ENCODE data around the gene CFH. TPM values are rescaled to one million over a fixed set of nuclear protein-coding genes. Genes with fewer than 3 reads are reported as not detected.

CFH gene
- polyA plus RNA-seq, 1 donor from 2014 or later = not detected

DNA sequence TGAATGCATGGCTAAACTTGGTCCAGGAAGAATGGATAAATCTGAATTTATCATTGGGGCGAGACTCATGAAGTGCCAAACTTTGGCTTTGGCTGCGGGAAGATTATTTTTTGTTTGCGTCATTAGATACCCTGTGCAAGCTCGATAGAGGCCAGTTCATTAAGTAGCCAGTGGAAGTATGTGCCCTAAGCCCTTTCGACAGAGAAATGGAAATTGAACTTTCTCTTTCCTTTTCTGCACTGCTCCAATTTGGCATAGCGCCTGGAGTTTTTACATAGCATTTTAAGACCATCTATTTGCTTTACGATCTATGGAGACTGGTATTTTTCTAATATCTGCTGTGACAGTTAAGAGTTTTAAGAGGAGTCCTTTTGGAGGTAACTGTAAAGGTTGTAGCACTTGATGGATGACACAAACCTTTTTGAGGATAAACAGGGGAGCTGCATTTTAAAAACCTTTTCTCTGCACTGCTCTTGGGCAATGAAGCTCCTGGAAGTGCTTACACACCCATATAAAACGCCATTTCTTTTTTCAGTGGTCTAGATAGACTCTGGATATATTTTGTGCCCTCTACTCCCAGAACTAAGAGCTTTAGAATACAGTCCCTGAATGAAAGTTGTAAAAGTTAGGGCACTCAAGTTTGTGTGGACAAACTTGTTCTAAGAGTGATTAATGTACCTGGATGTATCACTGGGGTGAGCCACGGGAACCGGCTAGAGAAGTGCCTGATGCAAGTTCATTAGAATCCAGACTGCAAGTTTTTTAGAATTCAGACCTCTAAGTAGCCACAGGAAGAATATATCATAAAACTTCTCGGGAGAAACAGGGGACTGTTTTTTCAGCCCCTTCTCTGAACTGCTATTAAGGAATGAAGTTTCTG is 81.5 kb downstream of the CFH start:
- TF ChIP-seq MXI1 (conservative IDR thresholded peaks at IDR 0.05; ENCODE audit: poor library complexity, severe bottlenecking) = no peak
- TF ChIP-seq, protein P1, sequence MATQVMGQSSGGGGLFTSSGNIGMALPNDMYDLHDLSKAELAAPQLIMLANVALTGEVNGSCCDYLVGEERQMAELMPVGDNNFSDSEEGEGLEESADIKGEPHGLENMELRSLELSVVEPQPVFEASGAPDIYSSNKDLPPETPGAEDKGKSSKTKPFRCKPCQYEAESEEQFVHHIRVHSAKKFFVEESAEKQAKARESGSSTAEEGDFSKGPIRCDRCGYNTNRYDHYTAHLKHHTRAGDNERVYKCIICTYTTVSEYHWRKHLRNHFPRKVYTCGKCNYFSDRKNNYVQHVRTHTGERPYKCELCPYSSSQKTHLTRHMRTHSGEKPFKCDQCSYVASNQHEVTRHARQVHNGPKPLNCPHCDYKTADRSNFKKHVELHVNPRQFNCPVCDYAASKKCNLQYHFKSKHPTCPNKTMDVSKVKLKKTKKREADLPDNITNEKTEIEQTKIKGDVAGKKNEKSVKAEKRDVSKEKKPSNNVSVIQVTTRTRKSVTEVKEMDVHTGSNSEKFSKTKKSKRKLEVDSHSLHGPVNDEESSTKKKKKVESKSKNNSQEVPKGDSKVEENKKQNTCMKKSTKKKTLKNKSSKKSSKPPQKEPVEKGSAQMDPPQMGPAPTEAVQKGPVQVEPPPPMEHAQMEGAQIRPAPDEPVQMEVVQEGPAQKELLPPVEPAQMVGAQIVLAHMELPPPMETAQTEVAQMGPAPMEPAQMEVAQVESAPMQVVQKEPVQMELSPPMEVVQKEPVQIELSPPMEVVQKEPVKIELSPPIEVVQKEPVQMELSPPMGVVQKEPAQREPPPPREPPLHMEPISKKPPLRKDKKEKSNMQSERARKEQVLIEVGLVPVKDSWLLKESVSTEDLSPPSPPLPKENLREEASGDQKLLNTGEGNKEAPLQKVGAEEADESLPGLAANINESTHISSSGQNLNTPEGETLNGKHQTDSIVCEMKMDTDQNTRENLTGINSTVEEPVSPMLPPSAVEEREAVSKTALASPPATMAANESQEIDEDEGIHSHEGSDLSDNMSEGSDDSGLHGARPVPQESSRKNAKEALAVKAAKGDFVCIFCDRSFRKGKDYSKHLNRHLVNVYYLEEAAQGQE (IDR thresholded peaks at IDR 0.05; ENCODE audit: borderline replicate concordance) = no peak
- TF ChIP-seq EZH2 (IDR thresholded peaks at IDR 0.05; ENCODE audit: borderline replicate concordance, insufficient read depth, low read length, poor library complexity, severe bottlenecking) = no peak
- TF ChIP-seq POLR2AphosphoS5 (IDR thresholded peaks at IDR 0.05) = no peak
- TF ChIP-seq RAD21 (conservative IDR thresholded peaks at IDR 0.05) = no peak
- no peak for TF ChIP-seq TAF1 (IDR thresholded peaks at IDR 0.05; ENCODE audit: low read depth)
- TF ChIP-seq SMC3 (conservative IDR thresholded peaks at IDR 0.05; ENCODE audit: poor library complexity) = no peak
- TF ChIP-seq EP300 (conservative IDR thresholded peaks at IDR 0.05; ENCODE audit: poor library complexity, severe bottlenecking) = no peak
- TF ChIP-seq, protein P2, sequence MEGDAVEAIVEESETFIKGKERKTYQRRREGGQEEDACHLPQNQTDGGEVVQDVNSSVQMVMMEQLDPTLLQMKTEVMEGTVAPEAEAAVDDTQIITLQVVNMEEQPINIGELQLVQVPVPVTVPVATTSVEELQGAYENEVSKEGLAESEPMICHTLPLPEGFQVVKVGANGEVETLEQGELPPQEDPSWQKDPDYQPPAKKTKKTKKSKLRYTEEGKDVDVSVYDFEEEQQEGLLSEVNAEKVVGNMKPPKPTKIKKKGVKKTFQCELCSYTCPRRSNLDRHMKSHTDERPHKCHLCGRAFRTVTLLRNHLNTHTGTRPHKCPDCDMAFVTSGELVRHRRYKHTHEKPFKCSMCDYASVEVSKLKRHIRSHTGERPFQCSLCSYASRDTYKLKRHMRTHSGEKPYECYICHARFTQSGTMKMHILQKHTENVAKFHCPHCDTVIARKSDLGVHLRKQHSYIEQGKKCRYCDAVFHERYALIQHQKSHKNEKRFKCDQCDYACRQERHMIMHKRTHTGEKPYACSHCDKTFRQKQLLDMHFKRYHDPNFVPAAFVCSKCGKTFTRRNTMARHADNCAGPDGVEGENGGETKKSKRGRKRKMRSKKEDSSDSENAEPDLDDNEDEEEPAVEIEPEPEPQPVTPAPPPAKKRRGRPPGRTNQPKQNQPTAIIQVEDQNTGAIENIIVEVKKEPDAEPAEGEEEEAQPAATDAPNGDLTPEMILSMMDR (IDR thresholded peaks at IDR 0.05; ENCODE audit: poor library complexity, severe bottlenecking) = no peak
- Histone ChIP-seq H3K79me2 (replicated peaks; ENCODE audit: insufficient read depth, low read length) (no peaks in the 10 kb centered on the region), H3K9me2 (ENCODE audit: insufficient read depth, low read length) (no peaks in the 10 kb centered on the region), H3K27me3 (ENCODE audit: insufficient read depth, low read depth, low read length) (no peaks in the 10 kb centered on the region), H2AFZ (ENCODE audit: low read depth, low read length) (no peak overlapping the region), H4K20me1 (ENCODE audit: insufficient read depth) (no peaks in the 10 kb centered on the region), H3K27ac (ENCODE audit: low read length) (no peak overlapping the region), H3K9me3 (ENCODE audit: low read length) (no peaks in the 10 kb centered on the region), H3K36me3 (ENCODE audit: insufficient read depth, low read length) (no peaks in the 10 kb centered on the region), H3K9ac (ENCODE audit: low read length) (no peak overlapping the region), H3K4me3 (ENCODE audit: low read length) (no peak overlapping the region), H3F3A (ENCODE audit: insufficient read depth, low read length, poor library complexity, severe bottlenecking) (no peaks in the 10 kb centered on the region), H3K4me2 (ENCODE audit: low read length) (no peak overlapping the region)

DNA sequence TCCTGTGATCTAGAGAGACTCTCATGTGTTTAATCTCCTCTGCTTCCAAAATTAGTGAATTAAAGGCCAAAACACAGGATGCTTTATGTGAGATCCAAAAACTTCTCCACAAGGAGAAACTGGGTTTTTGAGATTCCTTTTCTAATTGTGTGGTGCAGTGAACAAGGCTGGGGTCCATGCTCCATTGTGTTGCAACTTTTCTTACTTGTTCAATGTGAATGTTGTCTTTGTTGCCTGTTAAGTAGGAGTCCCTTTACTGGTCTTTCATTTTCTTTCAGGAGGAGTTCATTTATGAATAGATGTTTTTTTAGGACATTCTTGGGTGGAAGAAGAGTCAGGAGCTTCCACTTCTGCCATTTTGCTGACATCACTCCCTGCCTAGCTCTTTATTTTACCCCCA is 82.2 kb downstream of the CFH start:
- Histone ChIP-seq H3K9me2 (ENCODE audit: insufficient read depth, low read length) (no peaks in the 10 kb centered on the region), H4K20me1 (ENCODE audit: insufficient read depth) (no peaks in the 10 kb centered on the region), H3F3A (ENCODE audit: insufficient read depth, low read length, poor library complexity, severe bottlenecking) (no peaks in the 10 kb centered on the region), H3K9ac (ENCODE audit: low read length) (no peak overlapping the region), H2AFZ (ENCODE audit: low read depth, low read length) (no peak overlapping the region), H3K9me3 (ENCODE audit: low read length) (no peaks in the 10 kb centered on the region), H3K27ac (ENCODE audit: low read length) (no peak overlapping the region), H3K36me3 (ENCODE audit: insufficient read depth, low read length) (no peaks in the 10 kb centered on the region), H3K4me3 (ENCODE audit: low read length) (no peak overlapping the region), H3K4me2 (ENCODE audit: low read length) (no peak overlapping the region), H3K79me2 (replicated peaks; ENCODE audit: insufficient read depth, low read length) (no peaks in the 10 kb centered on the region), H3K27me3 (ENCODE audit: insufficient read depth, low read depth, low read length) (no peaks in the 10 kb centered on the region)
- TF ChIP-seq TAF1 (IDR thresholded peaks at IDR 0.05; ENCODE audit: low read depth) (no peak), MXI1 (conservative IDR thresholded peaks at IDR 0.05; ENCODE audit: poor library complexity, severe bottlenecking) (no peak), SMC3 (conservative IDR thresholded peaks at IDR 0.05; ENCODE audit: poor library complexity) (no peak), EZH2 (IDR thresholded peaks at IDR 0.05; ENCODE audit: borderline replicate concordance, insufficient read depth, low read length, poor library complexity, severe bottlenecking) (no peak), EP300 (conservative IDR thresholded peaks at IDR 0.05; ENCODE audit: poor library complexity, severe bottlenecking) (no peak)
- TF ChIP-seq, protein P2 (IDR thresholded peaks at IDR 0.05; ENCODE audit: poor library complexity, severe bottlenecking) = no peak

All from neural cell (in vitro differentiated cells).